Putamen (tissue), 1 donor: ENCODE measurements around the gene PTGFRN.

Experiments used
- DNase-seq: peaks from one replicate; pipeline ENCODE4 v3.0.0-alpha.2; 2016; ENCODE audit warnings: low spot score

Gene PTGFRN

DNA sequence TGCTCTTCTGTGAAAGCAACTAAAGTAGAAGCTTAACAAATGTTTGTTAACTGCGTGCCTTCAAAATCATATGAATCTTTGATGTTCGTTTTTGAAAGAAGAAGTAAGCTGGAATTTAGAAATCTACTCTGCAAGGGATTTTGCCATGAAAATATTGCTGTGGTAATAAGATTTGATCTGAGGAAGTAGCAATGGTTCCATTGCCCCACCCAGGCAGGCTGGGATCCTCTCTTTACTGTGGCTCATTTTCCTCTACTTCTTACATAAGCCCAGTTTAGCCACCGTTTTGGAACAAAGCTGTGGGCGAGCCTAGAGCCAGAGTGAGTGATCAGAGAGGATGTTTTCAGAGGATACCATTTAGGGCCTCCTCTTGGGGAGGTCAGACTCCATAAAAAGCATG lies 20.3 kb upstream of the PTGFRN start:
- no peak for DNase-seq

DNA sequence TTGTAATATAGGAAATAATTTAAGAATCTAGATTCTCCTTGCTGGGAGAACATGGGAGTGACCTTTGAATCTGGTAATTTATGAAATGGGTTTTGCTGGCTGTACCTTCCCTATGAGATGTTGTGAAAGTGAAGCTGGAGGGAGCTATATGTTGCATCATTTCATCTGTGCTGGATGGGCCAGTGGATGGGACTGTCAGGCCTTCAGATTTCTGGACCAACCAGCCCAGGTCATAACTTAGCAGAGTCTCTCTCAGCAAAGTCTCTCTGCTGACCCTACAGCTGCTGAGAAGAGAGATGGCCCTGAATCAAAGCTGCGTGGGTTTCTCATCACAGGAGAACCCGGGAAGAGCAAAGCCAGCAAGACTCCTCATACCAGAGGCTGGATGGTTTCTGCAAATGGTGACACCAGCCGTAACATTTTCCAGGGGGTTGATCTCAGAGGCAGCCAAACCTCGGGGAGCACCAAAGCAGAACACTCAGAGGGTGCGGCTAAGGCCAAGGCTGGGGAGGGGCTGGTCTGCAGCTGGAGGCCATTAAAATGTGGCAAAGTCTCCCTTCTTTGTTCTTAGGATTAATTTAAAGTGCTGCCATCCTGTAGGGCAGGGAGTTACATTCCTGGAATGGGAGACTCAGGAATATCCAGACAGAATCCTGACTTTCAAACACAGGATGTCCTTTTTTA lies 18.2 kb upstream of the PTGFRN start:
- DNase-seq: no peak

DNA sequence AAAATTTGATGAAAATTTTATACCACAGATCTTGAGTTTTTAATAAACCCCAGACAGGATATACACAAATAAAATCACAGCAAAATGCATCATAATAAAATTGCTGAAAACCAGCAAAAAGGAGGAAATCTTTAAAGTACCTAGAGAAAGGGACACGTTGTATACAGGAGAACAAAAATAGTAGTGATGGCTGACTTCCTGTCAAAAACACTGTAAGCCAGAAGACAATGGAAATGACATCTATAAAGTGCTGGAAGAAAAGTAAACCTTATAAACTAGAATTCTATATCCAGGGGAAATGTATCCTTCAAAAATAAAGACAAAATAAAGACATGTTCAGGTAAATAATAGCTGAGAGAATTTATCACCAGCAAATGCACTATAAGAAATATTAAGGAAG lies 14.6 kb upstream of the PTGFRN start:
- DNase-seq: no peak

DNA sequence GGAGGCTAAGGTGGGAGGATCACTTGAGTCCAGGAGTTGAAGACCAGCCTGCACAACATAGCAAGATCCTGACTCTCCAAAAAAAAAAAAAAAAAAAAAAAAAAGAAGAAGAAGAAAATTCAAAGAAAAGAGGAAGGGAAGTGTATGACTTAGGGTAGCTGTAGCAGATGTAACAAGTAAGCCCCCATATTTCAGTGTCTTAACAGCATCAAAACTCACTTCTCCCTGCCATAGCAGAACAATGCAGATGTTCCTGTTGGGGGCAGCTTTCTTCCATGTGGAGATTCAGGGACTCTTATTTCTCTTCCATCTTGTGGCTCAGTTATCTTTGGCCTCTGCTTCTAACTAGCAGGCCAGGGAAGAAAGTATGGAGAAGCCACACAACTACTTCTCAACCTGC lies 10.2 kb upstream of the PTGFRN start:
- no peak for DNase-seq

DNA sequence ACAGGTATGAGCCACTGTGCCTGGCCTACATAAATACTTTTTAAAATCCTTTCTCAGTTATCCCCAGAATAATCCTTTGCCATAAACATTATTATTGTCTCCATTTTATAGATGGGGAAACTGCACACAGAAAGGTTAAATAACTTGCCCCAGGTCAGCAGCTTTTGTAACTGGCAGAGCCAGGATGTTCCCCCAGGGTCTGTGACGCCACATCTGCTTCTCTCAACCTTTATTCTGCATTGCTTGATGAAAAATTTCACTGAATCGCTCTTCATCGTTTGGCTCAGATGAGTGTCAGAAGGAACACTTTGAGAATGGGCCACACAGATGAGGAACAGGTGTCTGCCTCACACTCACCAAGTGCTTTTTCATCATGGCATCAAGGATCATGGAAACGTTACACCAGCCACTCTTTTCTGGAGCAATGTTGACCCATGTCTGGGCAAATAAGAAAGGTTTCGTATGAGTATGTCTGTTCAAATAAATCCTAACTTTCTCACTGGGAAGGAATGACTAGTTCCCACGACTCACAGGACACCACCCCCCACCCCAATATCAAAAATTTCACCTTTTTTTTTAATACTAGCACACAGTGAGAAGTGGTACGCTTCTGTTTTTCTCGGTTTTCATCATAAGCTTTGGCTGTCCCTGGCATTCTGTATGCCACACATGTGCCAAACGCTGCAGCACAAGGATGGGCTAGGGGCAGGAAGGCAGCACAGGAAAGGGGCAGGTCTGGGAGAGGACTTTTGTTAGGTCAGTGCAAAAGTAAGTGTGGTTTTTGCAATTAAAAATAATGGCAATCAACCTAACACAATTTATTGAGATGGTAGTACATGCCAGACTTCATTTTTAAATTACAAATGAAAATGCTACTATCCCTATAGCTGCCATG lies 9.0 kb upstream of the PTGFRN start:
- DNase-seq: no peak

DNA sequence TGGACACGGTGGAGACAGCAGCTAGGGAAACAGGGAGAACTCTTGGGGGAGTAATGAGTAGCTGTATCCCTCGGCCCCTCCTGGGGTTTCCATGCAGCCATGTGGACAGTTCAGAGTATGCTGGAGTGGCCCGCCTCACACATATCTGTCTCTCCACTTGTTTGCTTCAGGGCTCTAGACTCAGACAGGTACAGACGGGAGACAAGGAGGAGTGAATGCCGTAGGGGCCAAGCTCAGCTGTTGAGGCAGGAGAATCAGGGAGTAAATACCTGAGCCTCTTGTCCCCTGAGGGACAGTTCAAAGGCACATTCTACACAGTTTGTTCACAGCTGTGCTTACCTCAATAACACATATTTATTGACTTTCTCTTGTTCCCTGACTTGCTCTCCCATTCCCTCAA lies 7.7 kb upstream of the PTGFRN start:
- DNase-seq: no peak

DNA sequence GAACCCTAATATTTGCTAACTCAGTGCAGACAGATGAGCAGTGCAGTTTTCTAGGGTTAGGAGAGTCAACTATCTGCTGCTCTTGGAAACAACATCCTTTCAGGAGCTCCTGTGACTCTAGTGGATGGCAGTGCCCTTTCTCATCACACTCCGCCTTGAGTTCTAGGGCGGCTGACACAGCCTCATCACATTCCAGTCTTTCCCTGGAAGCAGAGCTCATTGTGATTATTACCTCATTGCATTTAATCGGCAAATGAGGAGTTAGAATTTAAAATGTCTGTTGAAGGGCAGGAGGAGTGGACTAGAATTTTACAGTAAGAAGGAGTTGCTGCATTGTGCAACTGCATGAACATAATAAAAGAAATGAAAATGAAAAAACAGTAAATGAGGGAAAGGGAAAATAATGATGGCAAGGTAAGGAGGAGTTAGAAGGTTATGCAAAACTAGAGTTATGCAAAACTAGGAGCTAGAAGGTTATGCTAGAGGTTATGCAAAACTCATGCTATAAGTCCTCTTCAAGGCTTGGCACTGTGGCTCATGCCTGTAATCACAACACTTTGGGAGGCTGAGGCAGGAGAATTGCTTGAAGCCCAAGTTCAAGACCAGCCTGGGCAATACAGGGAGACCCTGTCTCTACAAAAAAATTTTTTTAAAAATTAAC lies 6.9 kb upstream of the PTGFRN start:
- DNase-seq: no peak

DNA sequence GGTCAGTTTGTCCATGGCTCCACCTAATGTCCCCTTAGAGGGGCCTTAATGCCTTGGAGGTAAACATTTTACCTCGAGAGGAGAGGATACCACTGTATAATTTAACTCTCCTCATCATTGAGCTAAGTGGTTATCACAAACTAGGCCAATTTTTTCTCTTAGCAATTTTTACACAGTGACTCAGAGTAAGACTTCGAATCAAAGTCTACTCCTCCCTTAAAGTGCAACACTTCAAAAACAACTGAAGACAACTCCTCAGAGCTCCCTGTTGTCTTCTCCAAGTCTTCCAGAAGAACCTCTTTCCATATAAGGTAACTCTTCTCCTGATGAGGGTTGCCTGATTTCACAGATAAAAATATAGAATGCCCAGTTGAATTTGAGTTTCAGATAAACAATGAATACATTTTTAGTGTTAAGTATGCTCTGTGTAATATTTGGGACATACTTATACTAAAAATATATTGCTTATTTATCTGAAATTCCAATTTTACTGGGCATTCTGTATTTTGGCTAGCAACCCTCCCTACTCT lies 4.9 kb upstream of the PTGFRN start:
- no peak for DNase-seq

DNA sequence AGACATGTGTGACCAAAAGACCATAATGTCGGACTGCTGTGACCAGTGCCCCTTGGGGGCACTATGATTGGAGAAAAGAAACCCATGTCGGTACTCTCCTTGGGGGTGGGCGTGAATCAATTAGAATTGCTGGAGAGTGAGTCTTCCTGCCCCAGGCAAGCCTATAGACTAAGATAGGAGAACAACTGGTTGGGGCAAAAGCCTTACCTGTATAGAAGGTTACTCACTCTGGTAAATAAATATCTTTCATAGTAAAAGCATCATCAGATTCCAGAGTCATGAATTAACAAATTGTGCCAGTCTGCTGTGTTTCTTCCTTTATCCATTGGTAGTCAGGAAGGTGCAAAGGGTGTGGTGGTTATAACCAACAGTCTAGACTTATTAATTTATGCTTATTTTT lies 2.9 kb upstream of the PTGFRN start:
- DNase-seq: no peak

DNA sequence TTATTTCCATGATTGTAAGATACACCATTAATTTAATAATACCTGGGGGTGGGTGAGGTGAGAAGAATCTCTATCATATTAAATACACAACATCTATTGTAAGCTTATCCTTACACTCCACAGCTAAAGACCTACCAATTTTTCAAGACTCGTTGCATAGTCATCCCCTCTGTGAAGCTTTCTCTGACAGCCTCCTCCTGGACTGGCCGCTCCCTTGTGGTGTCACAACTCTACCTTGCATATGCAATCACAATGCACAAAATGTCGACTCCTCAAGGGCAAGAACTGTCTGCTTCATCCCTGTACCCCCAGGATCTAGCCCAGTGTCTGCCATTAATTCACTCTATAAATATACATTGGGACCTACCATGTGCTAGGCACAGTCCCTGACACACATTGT lies 2.4 kb upstream of the PTGFRN start:
- DNase-seq: no peak

DNA sequence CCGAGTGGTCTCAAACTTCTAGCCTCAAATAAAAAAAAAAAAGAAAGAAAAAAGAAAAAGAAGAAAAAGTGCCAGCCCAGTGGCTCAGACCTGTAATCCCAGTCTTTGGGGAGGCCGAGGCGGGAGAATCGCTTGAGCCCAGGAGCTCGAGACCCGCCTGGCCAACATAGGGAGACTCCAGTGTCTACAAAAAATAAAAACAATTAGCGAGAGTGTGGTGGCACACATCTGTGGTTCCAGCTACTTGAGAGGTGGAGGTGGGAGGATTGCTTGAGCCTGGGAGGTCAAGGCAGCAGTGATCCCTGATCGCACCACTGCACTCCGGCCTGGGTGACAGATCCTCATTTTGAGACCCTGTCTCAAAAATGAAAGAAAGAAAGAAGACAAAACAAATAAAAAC lies 1.4 kb upstream of the PTGFRN start:
- DNase-seq: no peak

DNA sequence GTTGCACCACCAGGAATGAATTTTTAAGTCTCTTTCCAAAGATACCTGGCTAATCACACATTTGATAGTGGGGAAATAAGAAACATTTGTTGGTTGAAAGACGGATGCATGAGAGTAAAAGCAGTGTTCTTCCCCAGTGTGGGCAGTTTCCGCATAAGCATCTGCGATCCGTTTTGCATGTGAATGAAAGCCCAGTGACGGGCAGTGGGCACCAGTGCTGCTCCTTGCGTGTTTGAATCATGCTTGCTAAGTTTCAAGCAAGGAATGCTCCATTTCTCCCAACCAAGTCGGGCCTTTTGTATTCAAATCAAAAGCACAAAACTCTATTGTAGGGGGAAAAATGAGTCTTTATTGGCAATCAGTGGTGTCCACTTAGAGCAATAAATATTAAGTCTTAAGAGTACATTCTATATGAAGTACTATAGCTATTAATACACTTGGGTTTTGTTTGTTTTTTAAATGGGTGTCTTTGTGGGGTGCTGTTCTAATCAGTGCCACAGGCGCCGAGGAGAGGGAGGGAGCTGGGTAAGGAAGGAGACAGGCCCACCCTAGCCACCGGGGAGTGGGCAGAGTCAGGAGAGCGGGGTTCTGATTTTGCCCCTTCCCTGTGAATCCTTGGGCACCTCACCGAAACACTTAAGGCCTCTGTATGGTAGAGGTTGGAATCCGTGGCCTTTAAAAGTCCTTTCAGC lies 750 bp upstream of the PTGFRN start:
- DNase-seq: no peak

DNA sequence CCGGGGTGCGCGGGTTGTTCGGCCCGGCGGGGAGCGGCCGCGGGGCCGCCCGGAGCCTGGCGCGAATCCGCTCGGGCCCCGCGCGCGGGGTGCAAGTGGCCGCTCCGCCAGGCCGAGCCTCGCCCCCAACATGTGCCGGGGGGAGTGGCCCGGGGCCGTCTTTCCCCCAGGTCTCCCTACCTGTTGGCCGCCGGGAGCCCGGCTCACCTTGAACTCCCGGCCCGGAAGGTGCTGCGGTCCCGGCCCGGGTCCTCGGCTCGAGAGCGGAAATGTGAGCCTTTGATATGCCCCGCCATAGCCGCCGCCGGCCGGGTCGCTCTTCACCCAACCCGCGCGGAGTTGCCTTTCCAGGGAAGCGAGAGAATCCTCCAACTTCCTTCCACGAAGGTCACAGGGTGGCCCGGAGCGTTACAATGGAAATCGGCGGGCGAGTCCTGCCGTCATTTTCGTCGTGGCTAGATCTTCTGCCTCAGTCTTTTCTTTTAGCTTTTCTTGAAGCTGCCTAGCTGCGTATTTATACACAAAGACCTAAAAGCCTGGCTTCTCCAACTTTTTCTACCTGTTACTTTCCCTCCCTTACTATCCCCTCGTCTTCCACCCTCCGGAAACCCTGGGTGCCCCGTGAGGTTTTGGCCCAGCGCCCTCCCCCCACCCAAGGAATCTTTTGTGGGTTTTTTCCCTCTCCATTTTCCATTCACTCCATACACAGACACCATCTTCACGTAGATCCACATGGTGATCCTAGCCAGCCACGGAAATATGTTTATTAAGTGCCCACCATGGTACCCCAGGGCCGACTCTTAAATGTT lies 867 bp downstream of the PTGFRN start:
- no peak for DNase-seq

DNA sequence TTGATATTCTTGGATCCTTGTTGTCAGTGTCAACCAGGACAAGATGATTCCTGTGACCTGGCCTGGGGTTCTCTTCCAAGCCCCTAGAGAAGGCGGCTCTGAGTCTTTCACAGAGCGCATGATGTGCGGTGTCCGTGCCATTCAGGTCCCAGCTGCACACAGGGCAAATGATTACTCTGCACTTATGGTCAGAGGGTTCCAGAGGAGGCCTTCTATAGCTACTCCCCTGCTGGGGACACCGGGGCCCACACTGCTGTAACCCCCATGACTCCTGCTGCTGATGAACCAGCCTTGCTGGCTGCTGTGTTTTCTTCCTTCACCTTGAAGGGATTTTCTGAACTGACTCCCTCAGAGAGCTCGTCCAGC lies 1.5 kb downstream of the PTGFRN start:
- no peak for DNase-seq

DNA sequence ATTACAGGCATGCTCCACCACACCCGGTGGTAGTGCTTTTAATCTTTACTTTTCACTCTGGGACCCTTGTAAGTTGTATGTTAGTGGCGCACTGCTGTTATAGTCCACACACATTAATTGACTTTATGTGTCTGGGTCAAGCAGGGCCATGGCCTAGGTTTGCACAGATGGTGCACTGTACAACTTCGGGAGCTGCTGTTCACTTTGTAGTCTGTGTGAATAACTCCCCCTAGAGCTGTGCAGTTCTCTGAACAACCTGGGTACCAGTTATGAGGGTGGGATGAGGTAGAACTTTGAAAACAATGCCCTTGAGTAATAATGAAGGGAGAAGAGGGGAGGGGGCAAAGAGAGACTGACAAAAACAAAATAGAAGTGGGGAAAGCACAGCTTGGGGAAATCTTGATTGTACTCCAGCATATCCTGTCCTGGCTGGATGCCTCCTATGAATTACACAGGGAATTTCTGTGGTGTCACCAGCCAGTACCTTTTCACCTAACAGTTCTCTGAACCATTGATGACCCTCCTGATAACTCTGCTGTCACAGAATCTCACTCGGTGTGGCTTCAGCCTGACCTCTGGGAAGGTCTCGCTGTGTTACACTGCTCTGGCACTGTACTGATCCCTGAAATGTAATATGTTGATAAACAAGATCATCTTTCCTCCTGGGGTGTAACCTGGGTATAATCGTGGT lies 2.2 kb downstream of the PTGFRN start:
- no peak for DNase-seq

DNA sequence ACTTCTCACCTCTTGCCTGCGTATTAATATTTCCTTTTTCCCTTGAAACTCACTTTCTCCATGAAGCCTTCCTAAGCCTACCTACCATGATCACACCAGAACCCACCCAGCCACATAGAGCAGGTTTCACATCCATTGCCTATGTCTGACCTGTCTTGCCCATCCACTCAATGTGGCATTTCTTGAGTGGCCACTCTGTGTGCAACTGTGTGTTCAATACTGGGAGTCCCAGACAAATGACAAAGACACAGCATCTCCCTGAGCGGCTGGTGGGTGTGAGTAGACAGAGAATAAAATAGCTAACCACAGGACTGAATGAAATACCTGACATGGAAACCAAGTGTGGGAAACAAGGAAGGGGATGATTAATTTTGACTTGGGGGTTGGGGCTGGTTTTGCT lies 3.1 kb downstream of the PTGFRN start:
- no peak for DNase-seq

DNA sequence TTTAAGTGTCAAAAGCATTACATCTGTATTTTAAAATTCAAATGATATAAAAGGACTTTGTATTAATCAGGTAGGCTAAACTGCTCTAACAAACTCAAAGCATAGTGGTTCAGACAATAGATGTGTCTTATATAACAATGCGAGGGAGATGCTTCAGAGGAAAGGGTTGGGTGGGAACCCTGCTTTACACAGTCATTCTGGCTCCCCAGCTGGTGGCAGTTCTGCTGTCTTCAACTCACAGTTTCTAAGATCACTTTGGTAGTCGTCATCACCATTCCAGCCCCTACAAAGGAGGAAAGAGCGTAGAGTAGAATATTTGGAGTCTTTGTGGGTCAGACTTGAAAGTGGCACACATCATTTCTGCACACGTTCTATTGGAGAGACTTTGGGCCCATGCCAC lies 4.2 kb downstream of the PTGFRN start:
- no peak for DNase-seq

DNA sequence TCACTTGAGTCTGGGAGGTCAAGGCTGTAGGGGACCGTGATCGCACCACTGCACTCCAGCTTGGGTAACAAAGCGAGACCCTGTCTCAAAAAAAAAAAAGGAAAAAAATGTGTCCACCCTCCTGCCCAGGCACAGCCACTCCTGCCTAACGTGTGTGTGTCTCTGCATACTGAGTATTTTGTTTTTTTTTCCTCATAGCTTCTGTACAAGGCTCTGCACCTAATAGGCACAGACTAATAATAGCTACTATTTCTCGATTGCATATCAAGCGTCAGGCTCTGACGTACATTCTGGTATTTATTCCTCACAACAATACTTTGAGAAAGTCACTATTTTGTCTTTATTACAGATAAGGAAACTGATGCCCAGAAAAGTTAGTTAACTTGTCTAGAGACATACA lies 5.0 kb downstream of the PTGFRN start:
- no peak for DNase-seq

DNA sequence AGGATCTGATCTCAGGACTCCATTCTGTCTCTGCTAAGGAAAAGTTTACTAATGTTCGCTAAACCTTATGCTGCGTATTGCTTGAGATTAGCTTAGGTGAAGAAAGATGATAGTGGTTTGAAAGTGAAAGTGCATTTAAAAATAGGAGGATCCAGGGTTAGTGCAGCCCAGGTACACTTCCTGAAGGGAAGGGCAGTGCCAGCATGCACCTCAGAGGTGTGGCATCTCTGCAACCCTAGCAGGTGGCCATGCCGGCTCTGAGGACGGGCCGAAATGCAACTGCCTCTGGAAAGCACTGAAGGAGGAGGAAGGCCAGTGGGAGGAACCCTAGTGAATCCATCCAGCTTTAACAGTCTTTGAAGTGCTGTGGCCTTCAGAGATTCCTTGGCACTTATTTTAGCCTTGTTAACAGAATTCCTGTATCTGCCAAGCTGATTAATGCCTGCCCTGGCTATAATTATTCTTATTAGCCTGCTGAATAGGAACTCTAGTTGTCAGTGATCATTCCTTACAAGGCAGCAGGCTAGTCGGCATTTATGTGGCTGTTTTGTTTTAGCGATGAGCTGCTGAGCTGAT lies 5.5 kb downstream of the PTGFRN start:
- no peak for DNase-seq

DNA sequence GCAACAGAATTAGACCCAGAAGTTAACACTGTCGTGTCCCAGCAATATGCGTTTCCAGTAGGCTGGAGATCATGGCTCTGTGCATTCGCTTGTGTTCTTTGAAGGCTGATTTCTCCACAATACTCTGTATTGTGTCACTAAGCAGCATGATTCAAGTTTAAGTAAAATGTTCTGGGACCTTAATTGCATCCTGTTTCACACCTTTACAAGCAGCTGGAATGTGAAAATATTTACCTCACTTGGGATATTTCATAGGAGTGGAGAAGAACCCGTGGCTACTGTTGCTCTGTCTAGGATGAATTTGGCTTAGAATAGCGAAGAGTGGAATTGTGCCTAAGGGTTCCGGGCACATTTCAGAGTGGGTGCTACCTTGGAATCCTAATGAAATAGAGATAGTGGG lies 6.3 kb downstream of the PTGFRN start:
- DNase-seq: no peak
